IMR-90 (cell line): Measurements from ENCODE around the gene FNDC10.

Source experiments
- BHLHE40 ChIP-seq: fragments of 150-350 bp; IDR thresholded peaks from 2 replicates; pipeline ENCODE4 v1.6.1; 2016; ENCODE audit warnings: mild to moderate bottlenecking, low read depth, low read length
- CEBPB ChIP-seq: IDR thresholded peaks from 2 replicates; pipeline ENCODE4 v1.6.1; 2012; ENCODE audit warnings: low read depth, low read length, improper control_type of control experiment
- CTCF ChIP-seq: conservative IDR thresholded peaks from 2 replicates; pipeline ENCODE4 v1.5.1; 2012; ENCODE audit warnings: mild to moderate bottlenecking, low read depth, low read length, improper control_type of control experiment
- ELK1 ChIP-seq: fragments of 150-350 bp; IDR thresholded peaks from 2 replicates; pipeline ENCODE4 v1.6.1; 2016; ENCODE audit warnings: low read depth, mild to moderate bottlenecking, low read length, moderate library complexity, borderline replicate concordance
- MAFK ChIP-seq: IDR thresholded peaks from 2 replicates; pipeline ENCODE4 v1.6.1; 2012; ENCODE audit warnings: low read depth, low read length, improper control_type of control experiment
- MAZ ChIP-seq: IDR thresholded peaks from 2 replicates; pipeline ENCODE4 v1.6.1; 2012; ENCODE audit warnings: low read depth, mild to moderate bottlenecking, low read length, improper control_type of control experiment, moderate library complexity, borderline replicate concordance
- MXI1 ChIP-seq: IDR thresholded peaks from 2 replicates; pipeline ENCODE4 v1.6.1; 2012; ENCODE audit warnings: low read depth, mild to moderate bottlenecking, low read length, moderate library complexity, borderline replicate concordance
- NFE2L2 ChIP-seq: fragments of 150-350 bp; IDR thresholded peaks from 2 replicates; pipeline ENCODE4 v1.6.1; 2016; ENCODE audit warnings: low read depth, mild to moderate bottlenecking, low read length
- POLR2A ChIP-seq: IDR thresholded peaks from 2 replicates; pipeline ENCODE4 v1.6.1; 2012; ENCODE audit warnings: mild to moderate bottlenecking, low read depth, low read length
- RAD21 ChIP-seq: IDR thresholded peaks from 2 replicates; pipeline ENCODE4 v1.6.1; 2012; ENCODE audit warnings: low read length, improper control_type of control experiment
- RCOR1 ChIP-seq: IDR thresholded peaks from 2 replicates; pipeline ENCODE4 v1.6.1; 2012; ENCODE audit warnings: mild to moderate bottlenecking, low read length, improper control_type of control experiment; ENCODE audit not compliant: insufficient replicate concordance
- RFX5 ChIP-seq: IDR thresholded peaks from 2 replicates; pipeline ENCODE4 v1.8.0; 2012; ENCODE audit warnings: low read depth, mild to moderate bottlenecking, low read length, moderate library complexity
- SMC3 ChIP-seq: fragments of 150-350 bp; IDR thresholded peaks from 2 replicates; pipeline ENCODE4 v1.6.1; 2016; ENCODE audit warnings: low read depth, mild to moderate bottlenecking, antibody characterized with exemption, low read length, moderate library complexity
- USF2 ChIP-seq: fragments of 150-350 bp; IDR thresholded peaks from 2 replicates; pipeline ENCODE4 v1.6.1; 2017; ENCODE audit warnings: mild to moderate bottlenecking, antibody characterized with exemption, low read length, low read depth

- TF ChIP-seq CTCF (no peak), POLR2A (no peak), ELK1 (no peak), SMC3 (no peak), MAFK (no peak), CEBPB (no peak), MXI1 (no peak), RCOR1 (no peak), RFX5 (no peak), BHLHE40 (no peak), MAZ (no peak), RAD21 (no peak), USF2 (no peak), NFE2L2 (no peak)
These were observed 22.4 kb downstream of the FNDC10 start for GRCh38 chr1:1577367-1578011.
